Activated CD4-positive, alpha-beta T cell treated with anti-CD3 and anti-CD28 coated beads for 1 hour (primary cell): ENCODE data around the gene KIF26B.
"Not testable (repeated sequence)": the region's sequence is repeated elsewhere in the genome, so short reads cannot be mapped to it uniquely, and the experiment has no call there.

Experiments
- DNase-seq: peaks from one replicate; pipeline ENCODE4 v3.0.0-alpha.2; 2020

KIF26B gene

DNA sequence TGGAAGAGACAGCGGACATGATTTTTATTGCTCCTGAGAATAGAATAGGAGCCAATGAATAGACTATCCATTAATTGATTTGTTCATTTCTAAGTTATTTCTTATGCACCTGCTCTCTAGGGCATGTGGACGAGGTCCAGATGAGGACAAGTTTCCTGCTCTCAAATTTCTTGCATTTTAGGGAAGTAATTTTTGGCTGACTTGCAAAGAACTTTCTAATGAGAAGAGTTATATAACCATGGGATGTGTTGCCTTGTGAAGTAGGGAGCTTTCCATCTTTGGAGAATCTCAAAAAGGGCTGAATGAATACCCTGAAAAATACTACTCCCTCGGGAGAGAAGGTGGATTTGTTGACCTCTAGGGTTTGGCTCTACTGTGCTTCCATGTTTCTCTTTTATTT, 243.0 kb downstream of the KIF26B start:
- DNase-seq: no peak

DNA sequence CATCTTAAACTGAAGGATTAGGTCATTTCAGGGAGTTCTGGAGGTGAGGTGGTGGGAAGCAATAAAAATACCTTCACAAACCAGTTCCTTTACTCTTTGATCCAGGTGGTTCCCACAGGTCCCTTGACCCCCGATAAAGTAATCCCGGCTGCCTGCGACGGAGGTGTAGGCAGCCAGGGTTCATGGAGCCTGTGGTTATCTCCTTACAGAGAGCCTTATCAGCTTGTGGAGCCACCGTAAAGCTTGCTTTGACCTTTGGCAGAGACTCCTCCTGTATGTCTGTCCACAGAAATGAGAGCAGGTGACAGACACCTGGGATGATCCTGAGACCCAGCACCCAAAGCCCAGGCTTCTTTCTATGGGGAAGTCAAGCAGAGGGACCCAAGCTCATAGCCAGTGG, 243.4 kb downstream of the KIF26B start:
- no peak for DNase-seq

DNA sequence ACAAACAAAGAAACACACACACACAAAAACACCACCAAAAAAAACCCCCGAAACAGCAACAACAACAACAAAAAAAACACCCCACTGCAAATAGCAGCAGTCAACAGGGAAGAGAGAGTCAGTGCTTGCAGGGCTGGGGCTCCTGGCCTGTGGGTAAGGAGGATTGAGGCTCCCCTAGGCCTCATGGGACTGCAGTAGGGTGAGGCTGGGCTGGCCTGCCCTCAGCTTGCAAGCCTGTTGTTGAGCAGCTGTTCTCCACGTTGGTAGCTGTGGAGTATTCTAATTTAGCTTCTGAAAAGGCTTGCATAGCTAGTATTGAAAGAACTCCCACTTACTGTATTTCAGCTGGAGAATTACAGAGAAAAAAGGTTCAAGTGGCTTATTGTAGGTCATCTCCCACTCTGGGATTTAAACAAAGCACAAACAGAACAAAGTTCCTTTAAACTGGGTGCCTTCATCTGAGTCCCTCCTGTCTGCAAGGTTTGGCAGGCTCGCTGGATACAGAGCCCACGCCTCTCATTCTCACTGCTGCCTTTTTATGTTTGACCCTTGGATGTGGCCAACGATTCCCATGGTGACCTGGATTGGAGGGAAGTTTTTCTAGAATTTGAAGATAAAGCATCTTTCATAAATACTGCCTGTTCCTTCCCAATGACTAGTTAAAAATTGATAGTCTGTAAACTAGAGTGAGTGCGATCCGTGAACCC, 247.2 kb downstream of the KIF26B start:
- no peak for DNase-seq

DNA sequence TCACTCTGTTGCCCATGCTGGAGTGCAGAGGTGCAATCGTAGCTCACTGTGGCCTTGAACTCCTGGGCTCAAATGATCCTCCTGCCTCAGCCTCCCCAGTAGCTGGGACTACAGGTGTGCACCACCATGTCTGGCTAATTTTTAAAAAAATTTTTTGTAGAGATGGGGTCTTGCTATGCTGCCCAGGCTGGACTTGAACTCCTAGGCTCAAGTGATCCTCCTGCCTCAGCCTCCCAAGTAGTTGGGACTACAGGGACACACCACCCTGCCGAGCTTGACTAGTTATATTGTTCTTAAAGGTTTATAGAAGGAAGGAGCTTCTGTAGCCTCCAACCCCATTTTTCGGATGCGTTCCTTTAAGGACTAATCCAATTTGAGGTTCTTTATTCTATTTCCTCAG, 248.2 kb downstream of the KIF26B start:
- DNase-seq: not testable (repeated sequence)

DNA sequence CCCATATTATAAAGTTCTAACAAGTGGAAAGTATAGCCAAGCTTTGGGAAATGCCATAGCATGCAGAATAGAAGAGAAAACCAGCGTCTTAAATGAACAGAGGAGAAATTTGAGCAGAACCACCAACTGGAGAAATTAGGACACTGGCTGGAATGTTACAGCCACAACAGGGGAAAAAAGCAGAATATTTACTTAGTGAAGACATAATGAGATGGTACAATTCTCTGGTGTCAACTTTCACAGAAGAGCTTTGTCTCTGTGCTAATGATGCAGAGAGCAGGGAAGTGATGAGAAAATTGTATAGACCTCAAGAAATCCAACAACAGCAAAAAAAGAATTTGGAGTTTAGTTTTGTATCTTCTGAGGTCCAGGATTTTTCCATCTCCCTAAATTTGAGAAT, 249.7 kb downstream of the KIF26B start:
- no peak for DNase-seq

DNA sequence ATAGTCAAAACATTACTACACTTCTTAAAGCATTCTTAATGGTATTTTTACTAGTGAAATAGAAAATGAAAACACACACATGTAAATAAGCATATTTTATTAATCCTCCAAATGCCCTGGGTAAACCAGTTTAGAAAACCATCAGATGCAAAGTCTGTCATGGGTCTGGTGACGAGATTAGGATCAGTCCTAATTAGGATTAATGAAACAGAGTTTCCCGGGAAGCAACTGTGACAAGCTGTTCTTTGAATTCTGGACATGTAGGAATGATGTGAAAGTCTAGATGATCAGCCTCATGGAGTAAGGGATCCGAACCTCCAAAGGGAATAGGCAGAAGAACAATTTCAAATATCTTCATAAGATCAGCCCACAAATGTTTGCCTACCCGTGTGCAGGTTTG, 250.2 kb downstream of the KIF26B start:
- DNase-seq: no peak

DNA sequence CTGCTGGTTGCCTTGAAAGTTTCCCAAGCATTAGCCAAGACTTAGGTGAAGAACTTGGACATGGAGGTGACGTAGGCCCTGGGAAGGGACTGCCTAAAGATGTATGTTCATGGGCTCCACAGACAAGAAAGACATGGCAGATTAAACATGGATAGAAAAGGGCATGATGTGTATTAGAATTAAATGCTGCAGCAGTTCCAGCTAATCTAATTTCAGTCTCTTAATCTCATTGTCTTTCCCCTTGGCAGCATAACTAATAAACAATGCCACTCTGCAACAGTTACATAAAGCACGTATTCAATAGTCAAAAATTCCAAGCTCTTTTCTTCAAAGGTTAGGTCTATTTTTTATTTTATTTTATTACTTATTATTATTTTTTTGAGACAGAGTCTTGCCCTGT, 251.6 kb downstream of the KIF26B start:
- DNase-seq: no peak

DNA sequence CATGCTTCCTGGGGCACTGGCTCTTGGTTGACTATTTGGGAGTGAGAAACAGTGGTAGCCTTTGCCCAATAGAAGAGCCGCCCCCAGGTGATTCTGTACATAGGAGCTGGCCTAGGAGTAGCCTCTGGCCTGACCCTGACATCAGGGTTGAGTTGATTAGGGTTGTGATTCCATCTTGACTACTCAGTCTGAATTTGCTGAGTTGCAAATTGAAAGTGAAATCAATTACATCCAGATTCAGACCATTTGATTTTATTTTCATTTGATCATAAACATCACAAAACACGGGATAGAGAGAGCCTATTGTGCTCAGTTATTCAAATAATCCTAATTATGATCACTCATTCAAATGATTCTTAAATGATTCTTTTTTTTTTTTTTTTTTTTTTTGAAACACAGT, 253.2 kb downstream of the KIF26B start:
- no peak for DNase-seq

- no peak for DNase-seq
These were observed 254.8 kb downstream of the KIF26B start for GRCh38 chr1:245409341-245410195.

DNA sequence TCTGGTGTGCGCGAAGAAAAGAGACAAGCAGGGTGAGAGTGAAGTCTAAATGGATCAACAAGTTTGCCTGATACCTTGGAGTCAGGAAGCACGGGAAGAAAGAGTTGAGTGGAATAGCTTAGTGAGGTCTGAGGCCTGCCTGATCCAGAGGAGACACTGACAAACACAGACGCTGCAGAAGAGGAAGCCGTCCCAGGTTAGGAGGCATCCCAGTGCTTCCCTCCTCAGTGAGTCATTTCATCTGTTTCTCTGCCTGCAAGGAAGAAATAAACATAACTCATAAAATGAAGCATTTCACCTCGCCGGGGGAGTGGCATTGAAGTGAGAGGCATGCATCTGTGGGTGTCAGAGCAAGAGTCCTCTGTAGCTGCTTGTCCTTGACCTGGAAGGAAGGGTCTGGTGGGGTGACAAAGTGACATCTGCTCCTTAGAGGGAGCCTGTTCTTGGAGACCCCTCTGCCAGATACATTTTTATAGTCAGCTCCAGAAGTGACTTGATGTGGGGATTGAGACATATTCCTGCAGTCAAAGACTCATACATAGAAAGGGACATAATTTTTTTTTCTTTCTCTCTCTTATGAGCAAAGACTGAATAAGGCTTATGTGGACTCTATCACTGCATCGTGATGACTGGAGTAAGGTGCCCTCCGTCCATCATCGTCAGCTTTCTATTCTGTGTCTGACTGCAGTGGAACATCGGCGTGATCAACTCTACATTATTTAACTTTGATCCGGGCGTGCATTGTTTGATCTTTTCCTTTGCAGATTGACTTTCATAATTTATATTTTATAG, 256.7 kb downstream of the KIF26B start:
- DNase-seq: no peak

- DNase-seq: no peak
These were observed 257.5 kb downstream of the KIF26B start for GRCh38 chr1:245412306-245412705.

- DNase-seq: no peak
These were observed 262.0 kb downstream of the KIF26B start for GRCh38 chr1:245416781-245417180.

GRCh38 chr1:245418077-245418476, 263.3 kb downstream of the KIF26B start:
- DNase-seq: no peak

DNA sequence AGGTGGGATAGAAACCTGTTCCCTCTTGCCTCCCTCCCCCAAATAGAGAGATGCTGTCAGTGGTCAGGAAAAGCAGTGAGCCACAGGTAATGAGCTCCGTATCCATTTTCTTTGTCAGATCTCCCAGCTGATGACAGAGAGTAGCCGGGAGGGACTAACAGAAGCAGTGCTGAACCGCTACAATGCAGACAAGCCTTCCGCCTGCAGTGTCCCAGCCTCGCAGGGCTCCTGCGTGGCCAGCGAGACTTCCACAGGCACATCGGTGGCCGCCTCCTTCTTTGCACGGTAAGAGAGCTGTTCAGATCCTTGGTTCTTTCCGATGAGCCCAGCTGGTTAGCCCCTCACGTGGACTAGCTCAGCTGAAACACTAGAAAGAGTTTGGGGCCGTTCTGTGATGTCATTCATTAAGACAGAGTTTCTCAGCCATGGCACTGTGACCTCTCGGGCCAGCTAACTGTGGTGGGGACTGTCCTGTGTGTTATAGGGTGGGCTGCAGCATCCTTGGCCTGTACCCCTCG, 264.7 kb downstream of the KIF26B start:
- DNase-seq: no peak

GRCh38 chr1:245419989-245420388, 265.2 kb downstream of the KIF26B start:
- no peak for DNase-seq

DNA sequence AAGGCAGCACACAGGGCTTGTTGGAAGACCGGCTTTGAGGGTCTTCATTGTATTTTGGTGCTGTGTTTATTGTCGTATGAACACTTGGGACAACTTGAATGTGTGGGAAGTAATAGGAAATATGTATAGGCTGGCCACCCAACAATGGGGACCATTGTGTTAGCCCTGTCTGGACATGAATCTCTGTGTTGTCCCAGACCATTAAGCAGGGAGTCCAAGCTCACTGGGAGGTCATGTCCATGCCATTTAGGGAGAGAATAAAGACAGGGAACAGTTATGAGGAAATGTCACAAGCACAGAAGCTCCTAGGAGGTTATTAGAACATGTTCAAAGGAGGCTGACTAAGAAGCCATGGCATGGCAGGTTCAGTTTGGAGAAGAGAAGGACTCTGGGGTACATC, 266.1 kb downstream of the KIF26B start:
- no peak for DNase-seq

DNA sequence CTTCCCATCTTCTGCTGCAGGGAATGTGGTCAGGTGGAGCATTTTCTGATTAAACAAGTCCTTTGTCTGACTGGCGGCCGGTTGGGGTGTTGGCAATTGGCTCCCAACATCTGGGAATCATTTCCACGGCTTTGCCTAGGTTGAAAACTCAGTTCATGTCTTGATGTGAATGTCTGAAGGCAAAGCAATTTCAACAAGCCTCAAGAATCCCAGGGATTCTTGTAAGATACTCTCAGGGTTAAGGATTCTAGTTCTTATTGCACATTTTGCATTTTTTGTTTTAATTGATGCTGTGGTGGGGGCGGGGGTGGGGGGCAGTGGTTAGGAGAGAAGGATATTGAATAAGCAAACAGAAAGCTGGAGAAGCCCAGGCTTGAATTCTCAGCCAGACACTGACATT, 273.9 kb downstream of the KIF26B start:
- DNase-seq: no peak

DNA sequence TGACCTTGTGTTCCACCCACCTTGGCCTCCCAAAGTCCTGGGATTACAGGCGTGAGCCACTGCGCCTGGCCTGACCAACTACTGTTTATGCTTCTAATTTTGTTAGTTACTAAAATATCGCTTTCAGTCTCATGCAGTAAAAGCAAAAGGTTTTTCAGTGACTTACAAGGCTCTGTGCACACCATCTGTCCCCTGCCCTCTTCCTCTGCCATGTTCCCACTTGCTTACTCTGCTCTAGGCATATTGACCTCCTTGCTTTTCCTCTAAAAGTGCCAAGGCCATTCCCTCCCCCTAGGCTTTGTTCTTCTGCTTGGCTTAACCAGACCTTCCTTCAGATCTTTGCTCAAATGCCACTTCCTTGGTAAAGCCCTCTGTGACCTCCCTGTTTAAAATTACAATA, 276.9 kb downstream of the KIF26B start:
- DNase-seq: no peak

DNA sequence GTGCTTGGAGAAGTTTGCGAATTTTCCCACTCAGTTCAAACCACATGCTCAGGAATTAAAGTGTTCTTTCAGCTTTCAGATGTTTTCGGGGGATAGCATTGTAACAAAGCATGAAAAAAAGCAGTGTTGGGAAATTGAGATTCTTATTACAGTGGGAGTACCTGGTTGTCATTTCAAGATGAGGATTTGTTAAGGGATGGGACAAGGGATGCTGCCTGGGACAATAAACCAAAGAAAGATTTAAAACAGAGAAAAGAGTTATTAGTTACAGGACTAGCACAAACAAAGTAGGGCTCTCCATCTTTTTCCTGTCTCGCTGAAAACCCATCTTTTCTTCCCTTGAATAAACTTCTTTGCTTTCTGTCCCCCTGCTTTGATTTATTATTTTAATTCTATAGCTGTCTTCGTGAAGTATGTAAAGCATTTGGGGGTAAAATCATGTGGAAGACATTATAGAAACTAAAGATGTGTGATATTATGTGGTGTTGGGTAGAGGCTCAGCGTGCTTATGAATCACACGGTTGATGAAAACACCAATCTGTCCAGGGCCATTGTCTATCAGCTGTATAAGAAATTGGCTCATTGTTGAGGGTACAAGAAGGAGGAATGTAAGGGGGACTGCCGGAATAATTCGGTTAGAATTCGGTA, 277.6 kb downstream of the KIF26B start:
- DNase-seq: no peak

DNA sequence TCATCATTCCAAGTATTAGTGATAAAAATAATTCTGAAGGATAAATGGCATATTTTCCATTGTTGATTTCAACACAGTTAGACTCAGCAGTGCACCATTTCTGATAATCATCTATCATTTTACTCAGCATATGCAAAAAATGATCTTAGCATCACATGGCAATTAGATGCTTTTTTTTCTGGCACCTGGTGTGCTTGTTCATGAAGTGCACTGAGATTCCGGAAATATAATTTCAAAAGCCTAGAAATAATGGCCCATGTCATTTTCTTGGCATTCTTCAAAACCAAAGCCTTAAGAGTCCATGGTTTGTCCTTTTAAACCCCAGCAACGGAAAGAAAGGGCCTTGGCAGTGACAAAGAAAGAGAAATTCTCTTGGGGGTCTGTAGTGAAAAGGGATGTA, 278.8 kb downstream of the KIF26B start:
- DNase-seq: no peak

GRCh38 chr1:245434280-245434679, 279.5 kb downstream of the KIF26B start:
- DNase-seq: no peak

- DNase-seq: no peak
These were observed 281.6 kb downstream of the KIF26B start for GRCh38 chr1:245436407-245436806.
